CD4-positive, CD25-positive, alpha-beta regulatory T cell (primary cell): ENCODE measurements around the gene PRC1. TPM values are rescaled to one million over a fixed set of nuclear protein-coding genes. Genes with fewer than 3 reads are reported as not detected.

ENCODE experiments used
- ATAC-seq, 2 donors: fragments of 150-1000 bp; cut with Tn5 transposase; one replicate each; pipeline ENCODE4 v1.10.0; 2021; ENCODE audit warnings: low read depth in 2 of 2, moderate number of reproducible peaks in 2 of 2, moderate library complexity in 1 of 2
- DNase-seq, 3 donors: peaks; one replicate each; pipeline versions ENCODE4 v3.0.0 to v3.0.0-alpha.2; 2012 to 2022; ENCODE audit warnings: mixed read lengths in 1 of 3
- H3K27ac ChIP-seq: one replicate; pipeline ENCODE4 v1.7.0; 2013; ENCODE audit warnings: mild to moderate bottlenecking, low read length; ENCODE audit not compliant: insufficient read depth, poor library complexity, severe bottlenecking
- H3K27me3 ChIP-seq: one replicate; pipeline ENCODE4 v1.7.0; 2013; ENCODE audit warnings: low read length; ENCODE audit not compliant: control insufficient read depth, insufficient read depth
- H3K36me3 ChIP-seq: one replicate; pipeline ENCODE4 v1.7.0; 2013; ENCODE audit warnings: mild to moderate bottlenecking, low read length, moderate library complexity; ENCODE audit not compliant: control insufficient read depth, insufficient read depth
- H3K4me1 ChIP-seq: 2 replicates; pipeline ENCODE4 v1.7.0; 2013; ENCODE audit warnings: mild to moderate bottlenecking, low read length; ENCODE audit not compliant: insufficient read depth, control insufficient read depth, poor library complexity, severe bottlenecking
- H3K4me3 ChIP-seq: one replicate; pipeline ENCODE4 v1.7.0; 2013; ENCODE audit warnings: low read depth, mild to moderate bottlenecking, low read length, moderate library complexity
- H3K9me3 ChIP-seq, 2 experiments: 1 replicate in 1 of 2; 2 replicates in 1 of 2; pipeline ENCODE4 v1.7.0; 2013; ENCODE audit warnings: low read length in 2 of 2, mild to moderate bottlenecking in 1 of 2, moderate library complexity in 1 of 2; ENCODE audit not compliant: control insufficient read depth in 2 of 2
- H3K27ac Mint-ChIP-seq, 3 donors: one replicate each; pipeline ENCODE4 v1.8.0; 2020 to 2022; ENCODE audit warnings: mild to moderate bottlenecking in 3 of 3, mixed read lengths in 3 of 3, moderate library complexity in 2 of 3
- H3K27me3 Mint-ChIP-seq: one replicate; pipeline ENCODE4 v1.8.0; 2022; ENCODE audit warnings: mild to moderate bottlenecking, mixed read lengths
- H3K36me3 Mint-ChIP-seq: one replicate; pipeline ENCODE4 v1.8.0; 2020; ENCODE audit warnings: mixed read lengths
- H3K4me1 Mint-ChIP-seq, 4 donors: one replicate each; pipeline ENCODE4 v1.8.0; 2020 to 2022; ENCODE audit warnings: mixed read lengths in 4 of 4, mild to moderate bottlenecking in 1 of 4
- H3K4me3 Mint-ChIP-seq, 4 donors: one replicate each; pipeline ENCODE4 v1.8.0; 2020 to 2022; ENCODE audit warnings: mild to moderate bottlenecking in 4 of 4, mixed read lengths in 4 of 4, moderate library complexity in 3 of 4
- H3K9me3 Mint-ChIP-seq, 7 donors: one replicate each; pipeline ENCODE4 v1.8.0; 2020 to 2022; ENCODE audit warnings: mixed read lengths in 7 of 7, mild to moderate bottlenecking in 3 of 7, moderate library complexity in 2 of 7
- polyA plus RNA-seq, 4 donors: library from polyadenylated mRNA; unstranded; fragments of 300-500 nt; fragmentation: Illumina TruSeq; gene quantifications; one replicate each; pipeline ENCODE4 v1.2.3, GENCODE V29; 2021
- total RNA-seq: library from RNA; stranded (reverse); gene quantifications from one replicate; pipeline ENCODE4 v1.2.3, GENCODE V29; 2022

The PRC1 gene, protein sequence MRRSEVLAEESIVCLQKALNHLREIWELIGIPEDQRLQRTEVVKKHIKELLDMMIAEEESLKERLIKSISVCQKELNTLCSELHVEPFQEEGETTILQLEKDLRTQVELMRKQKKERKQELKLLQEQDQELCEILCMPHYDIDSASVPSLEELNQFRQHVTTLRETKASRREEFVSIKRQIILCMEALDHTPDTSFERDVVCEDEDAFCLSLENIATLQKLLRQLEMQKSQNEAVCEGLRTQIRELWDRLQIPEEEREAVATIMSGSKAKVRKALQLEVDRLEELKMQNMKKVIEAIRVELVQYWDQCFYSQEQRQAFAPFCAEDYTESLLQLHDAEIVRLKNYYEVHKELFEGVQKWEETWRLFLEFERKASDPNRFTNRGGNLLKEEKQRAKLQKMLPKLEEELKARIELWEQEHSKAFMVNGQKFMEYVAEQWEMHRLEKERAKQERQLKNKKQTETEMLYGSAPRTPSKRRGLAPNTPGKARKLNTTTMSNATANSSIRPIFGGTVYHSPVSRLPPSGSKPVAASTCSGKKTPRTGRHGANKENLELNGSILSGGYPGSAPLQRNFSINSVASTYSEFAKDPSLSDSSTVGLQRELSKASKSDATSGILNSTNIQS
- total RNA-seq (63.8 TPM), polyA plus RNA-seq (10 to 100 TPM in 1 of 4 donors, 1 to 10 TPM in 3; 2.7 to 10.9 (median 7.5) TPM)

DNA sequence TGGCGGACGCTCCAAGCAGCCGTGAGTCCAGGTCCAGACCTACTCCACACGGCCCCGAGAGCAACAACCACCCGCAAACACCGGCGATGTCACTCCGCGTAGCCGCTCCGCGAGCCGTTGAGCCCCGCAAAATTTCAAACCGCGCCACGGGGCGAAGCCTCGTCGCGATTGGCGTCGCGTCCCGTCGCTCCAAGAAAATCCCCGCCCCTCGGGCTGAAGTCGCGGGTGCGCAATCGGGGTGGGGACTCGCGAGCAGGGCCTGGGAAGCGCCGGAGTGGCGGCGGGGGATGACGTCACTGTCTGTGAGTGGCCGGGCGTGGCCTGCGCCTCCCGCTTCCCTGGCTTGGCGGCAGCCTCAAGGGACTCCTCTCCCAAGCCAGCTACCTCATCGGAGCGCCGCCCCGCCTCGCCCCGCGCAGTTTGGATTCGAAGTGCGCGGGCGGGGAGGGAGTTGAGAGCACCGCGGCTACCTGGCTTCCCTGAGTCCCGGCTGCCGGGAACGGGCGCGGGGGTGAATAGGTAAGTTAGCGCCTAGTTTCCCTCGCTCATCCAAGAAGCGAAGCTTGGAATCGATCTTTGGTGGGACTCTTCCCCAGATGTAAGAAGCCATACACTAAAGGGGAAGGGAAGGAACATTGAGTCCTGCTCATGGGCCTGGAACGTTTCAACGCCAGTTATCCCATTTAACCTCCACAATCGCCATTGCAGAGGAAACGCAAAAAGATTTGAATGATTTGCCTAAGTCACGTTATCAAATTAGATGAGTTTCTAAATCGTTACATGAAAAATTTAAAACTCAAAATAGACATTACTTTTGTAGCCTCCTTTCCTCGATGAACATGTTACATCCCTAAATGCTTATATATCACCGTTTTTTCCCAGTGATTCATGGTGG, at the start of gene PRC1:
TSS of gene PRC1 (minus strand) at position 119 of the 895 bp plus-strand sequence. CDS start at position 1, 118 bp downstream.
- peaks cover 17% of the 10 kb centered on the region for H3K36me3 ChIP-seq
- H3K27me3 Mint-ChIP-seq, result no peaks in the 10 kb centered on the region
- peaks cover 18% of the 10 kb centered on the region for H3K36me3 Mint-ChIP-seq
- H3K9me3 ChIP-seq, result no peaks in the 10 kb centered on the region
- H3K4me3 Mint-ChIP-seq, result peak within 1 kb of the TSS; percentile 99 to 100 (median 100)
- DNase-seq (peak; percentile 96 to 98 (median 98)), ATAC-seq (peak; percentile 96 to 98)
- peak within 1 kb of the TSS; percentile 91 for H3K4me3 ChIP-seq
- H3K9me3 Mint-ChIP-seq, result no peaks in the 10 kb centered on the region
- H3K4me1 ChIP-seq, result peaks cover 20% of the 10 kb centered on the region
- H3K4me1 Mint-ChIP-seq, result peaks cover 16 to 49% (median 31%) of the 10 kb centered on the region in 4 donors
- H3K27ac ChIP-seq, result peak within 1 kb of the TSS; percentile 90
- peak within 1 kb of the TSS; percentile 74 to 99 (median 98) for H3K27ac Mint-ChIP-seq
- H3K27me3 ChIP-seq, result no peaks in the 10 kb centered on the region

- no peak overlapping the region for H3K27ac ChIP-seq
- no peaks in the 10 kb centered on the region for H3K36me3 ChIP-seq
- Mint-ChIP-seq H3K4me3 (no peak overlapping the region), H3K36me3 (no peaks in the 10 kb centered on the region), H3K4me1 (peaks cover 0 to 14% (median 0%) of the 10 kb centered on the region in 4 donors), H3K27ac (no peak overlapping the region), H3K27me3 (peaks cover 4% of the 10 kb centered on the region), H3K9me3 (no peaks in the 10 kb centered on the region)
- H3K9me3 ChIP-seq, result no peaks in the 10 kb centered on the region
- no peak overlapping the region for H3K4me3 ChIP-seq
- no peak for DNase-seq
- no peaks in the 10 kb centered on the region for H3K27me3 ChIP-seq
- peaks cover 8% of the 10 kb centered on the region for H3K4me1 ChIP-seq
- no peak for ATAC-seq
These were observed 49.0 kb upstream of the PRC1 start for GRCh38 chr15:91043202-91043874.

DNA sequence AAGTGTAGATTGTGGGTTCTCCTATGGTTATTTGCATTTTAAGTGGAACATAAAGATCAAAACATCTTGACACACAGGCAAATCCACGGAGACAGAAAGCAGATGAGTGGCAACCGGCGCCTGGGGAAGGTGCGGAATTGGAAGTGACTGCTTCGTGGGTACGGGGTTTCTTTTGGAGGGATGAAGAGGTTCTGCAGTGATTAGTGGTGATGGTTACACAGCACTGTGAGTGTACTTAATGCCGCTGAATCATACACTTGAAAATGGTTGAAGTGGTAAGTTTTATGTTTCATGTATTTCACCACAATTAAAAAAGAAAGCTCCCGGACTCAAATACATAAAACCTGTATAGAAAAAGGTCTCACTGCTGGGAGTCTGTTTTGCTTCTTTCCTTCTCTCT, 46.5 kb upstream of the PRC1 start:
- no peaks in the 10 kb centered on the region for H3K27me3 ChIP-seq
- Mint-ChIP-seq H3K4me1 (no peaks in the 10 kb centered on the region), H3K4me3 (no peak overlapping the region), H3K27ac (peak overlapping the region in 1 of 3 donors; percentile 52), H3K27me3 (peaks cover 17% of the 10 kb centered on the region), H3K36me3 (no peaks in the 10 kb centered on the region), H3K9me3 (no peaks in the 10 kb centered on the region)
- no peaks in the 10 kb centered on the region for H3K4me1 ChIP-seq
- H3K36me3 ChIP-seq, result no peaks in the 10 kb centered on the region
- no peak overlapping the region for H3K27ac ChIP-seq
- ATAC-seq (no peak), DNase-seq (no peak)
- no peak overlapping the region for H3K4me3 ChIP-seq
- H3K9me3 ChIP-seq, result no peaks in the 10 kb centered on the region

DNA sequence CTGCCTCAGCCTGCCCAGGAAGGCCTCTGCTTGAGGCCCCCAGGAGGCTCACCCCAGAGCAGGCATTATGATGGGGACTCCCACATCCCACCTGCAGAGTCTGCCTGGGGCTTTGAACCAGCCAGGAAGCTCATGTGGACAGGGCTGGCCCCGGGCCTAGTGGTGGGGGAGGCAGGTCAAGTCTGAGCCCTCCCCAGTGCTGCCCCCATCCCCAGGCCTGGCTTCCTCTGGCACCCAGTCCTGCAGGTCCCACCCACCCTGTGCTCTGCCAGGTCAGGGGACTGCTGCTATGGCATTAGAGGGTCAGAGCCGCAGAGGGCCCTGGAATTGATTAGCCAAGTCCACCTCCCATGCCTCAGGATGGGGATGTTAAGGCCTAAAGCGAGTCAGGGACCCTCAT, 45.7 kb upstream of the PRC1 start:
- H3K36me3 Mint-ChIP-seq, result no peaks in the 10 kb centered on the region
- H3K4me3 ChIP-seq, result no peak overlapping the region
- H3K9me3 ChIP-seq, result no peaks in the 10 kb centered on the region
- ATAC-seq (no peak), DNase-seq (no peak)
- H3K4me1 Mint-ChIP-seq, result no peaks in the 10 kb centered on the region
- no peak overlapping the region for H3K27ac Mint-ChIP-seq
- H3K4me1 ChIP-seq, result no peaks in the 10 kb centered on the region
- no peak overlapping the region for H3K27ac ChIP-seq
- H3K9me3 Mint-ChIP-seq, result no peaks in the 10 kb centered on the region
- H3K27me3 Mint-ChIP-seq, result peaks cover 22% of the 10 kb centered on the region
- H3K4me3 Mint-ChIP-seq, result no peak overlapping the region
- no peaks in the 10 kb centered on the region for H3K27me3 ChIP-seq
- H3K36me3 ChIP-seq, result no peaks in the 10 kb centered on the region

DNA sequence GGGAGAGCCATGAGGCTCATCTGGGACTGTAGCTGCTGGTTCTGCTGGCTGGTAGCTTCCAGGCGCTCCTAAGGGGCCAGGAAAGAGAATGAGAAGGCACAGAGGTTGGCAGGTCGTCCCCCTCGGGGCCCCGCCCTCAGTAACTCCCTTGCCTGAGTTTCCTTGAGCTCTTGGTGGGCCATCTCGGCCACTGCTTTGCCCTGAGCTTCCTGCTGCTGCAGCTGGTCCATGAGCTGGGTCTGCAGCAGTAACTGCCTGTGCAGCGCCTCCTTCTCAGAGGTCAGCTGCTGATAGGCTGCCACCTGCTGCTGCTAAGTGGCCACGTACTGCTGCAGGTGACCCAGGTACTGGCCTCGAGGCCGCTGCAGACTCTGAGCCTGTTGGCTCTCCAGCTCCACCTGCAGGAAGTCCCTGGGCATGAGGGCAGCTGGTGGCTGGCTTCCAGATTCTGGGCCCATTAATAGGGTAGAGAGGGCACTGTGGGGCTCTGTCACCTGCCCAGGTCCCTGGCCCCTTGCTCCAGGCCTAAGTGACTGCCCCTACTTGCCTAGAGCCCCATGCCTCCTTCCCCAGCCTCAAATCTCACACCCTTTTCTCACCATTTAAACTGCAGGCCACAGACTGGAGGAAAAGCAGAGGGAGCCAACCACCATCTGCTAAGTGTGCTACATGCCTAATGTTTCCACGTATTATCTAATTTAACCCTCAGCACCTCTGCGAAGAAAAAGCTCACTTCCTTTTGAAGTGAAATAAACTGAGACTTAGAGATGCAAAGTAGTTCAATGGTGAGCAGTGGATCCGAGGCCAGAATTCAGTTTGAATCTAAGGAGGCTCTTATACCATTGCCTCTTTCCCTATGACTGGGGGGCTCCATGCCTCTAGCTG, 38.8 kb upstream of the PRC1 start:
- H3K27ac Mint-ChIP-seq, result peak overlapping the region in 1 of 3 donors; percentile 33

GRCh38 chr15:91031796-91032195, 37.5 kb upstream of the PRC1 start:
- H3K4me1 Mint-ChIP-seq, result peaks cover 0 to 7% (median 3%) of the 10 kb centered on the region in 4 donors
- H3K36me3 Mint-ChIP-seq, result no peaks in the 10 kb centered on the region
- no peak overlapping the region for H3K4me3 Mint-ChIP-seq
- no peaks in the 10 kb centered on the region for H3K9me3 Mint-ChIP-seq
- ATAC-seq (no peak), DNase-seq (no peak)
- Histone ChIP-seq H3K27me3 (no peaks in the 10 kb centered on the region), H3K4me1 (peaks cover 3% of the 10 kb centered on the region), H3K4me3 (no peak overlapping the region), H3K9me3 (no peaks in the 10 kb centered on the region), H3K36me3 (no peaks in the 10 kb centered on the region), H3K27ac (no peak overlapping the region)
- H3K27me3 Mint-ChIP-seq, result peaks cover 23% of the 10 kb centered on the region
- no peak overlapping the region for H3K27ac Mint-ChIP-seq

More for the DNA sequence above, 38.8 kb upstream of the PRC1 start:
- H3K4me3 ChIP-seq, result no peak overlapping the region
- no peak overlapping the region for H3K27ac ChIP-seq
- H3K27me3 ChIP-seq, result no peaks in the 10 kb centered on the region
- no peaks in the 10 kb centered on the region for H3K36me3 ChIP-seq
- DNase-seq (peak; percentile 35 to 65 (median 46)), ATAC-seq (peak; percentile 50 to 60)
- peaks cover 3% of the 10 kb centered on the region for H3K4me1 ChIP-seq
- H3K9me3 ChIP-seq, result no peaks in the 10 kb centered on the region
- Mint-ChIP-seq H3K4me1 (peaks cover 0 to 7% (median 3%) of the 10 kb centered on the region in 4 donors), H3K27me3 (peaks cover 26% of the 10 kb centered on the region), H3K9me3 (no peaks in the 10 kb centered on the region), H3K36me3 (no peaks in the 10 kb centered on the region), H3K4me3 (no peak overlapping the region)
